DOHH2 (cell line): ENCODE measurements around the gene SLCO3A1.

ENCODE experiments used
- H3F3A ChIP-seq: fragments of 200-600 bp; sonication (generic), shearing (Covaris generic); 2 replicates; pipeline ENCODE4 v1.6.0; 2016; ENCODE audit warnings: antibody characterized with exemption, mild to moderate bottlenecking; ENCODE audit not compliant: control insufficient read depth, insufficient read depth
- H3K27ac ChIP-seq: fragments of 200-600 bp; sonication (generic); 2 replicates; pipeline ENCODE4 v1.5.1; 2014; ENCODE audit warnings: low read depth, mild to moderate bottlenecking, low read length, moderate library complexity
- H3K27me3 ChIP-seq: fragments of 200-600 bp; sonication (generic); 2 replicates; pipeline ENCODE4 v1.6.1; 2014; ENCODE audit warnings: mild to moderate bottlenecking, low read length, mixed read lengths; ENCODE audit not compliant: control insufficient read depth
- H3K36me3 ChIP-seq: fragments of 200-600 bp; sonication (generic); 2 replicates; pipeline ENCODE4 v1.6.1; 2014; ENCODE audit warnings: mild to moderate bottlenecking, low read length, moderate library complexity, mixed read lengths; ENCODE audit not compliant: control insufficient read depth
- H3K4me1 ChIP-seq: fragments of 200-600 bp; sonication (generic); 2 replicates; pipeline ENCODE4 v1.6.1; 2014; ENCODE audit warnings: mild to moderate bottlenecking, low read length, mixed read lengths; ENCODE audit not compliant: control insufficient read depth
- H3K4me2 ChIP-seq: fragments of 200-600 bp; sonication (generic); 2 replicates; pipeline ENCODE4 v1.6.0; 2014; ENCODE audit warnings: mild to moderate bottlenecking, low read length, moderate library complexity
- H3K4me3 ChIP-seq: fragments of 200-600 bp; sonication (generic); 2 replicates; pipeline ENCODE4 v1.5.1; 2014; ENCODE audit warnings: mild to moderate bottlenecking, low read length, mixed read lengths
- H3K79me2 ChIP-seq: fragments of 200-600 bp; sonication (generic); 2 replicates; pipeline ENCODE4 v1.6.1; 2014; ENCODE audit warnings: mild to moderate bottlenecking, low read length, mixed read lengths; ENCODE audit not compliant: control insufficient read depth
- H3K9me2 ChIP-seq: fragments of 200-600 bp; sonication (generic); replicated peaks from 2 replicates; pipeline ENCODE4 v1.6.1; 2014; ENCODE audit warnings: mild to moderate bottlenecking, low read length, mixed read lengths; ENCODE audit not compliant: control insufficient read depth
- H3K9me3 ChIP-seq: fragments of 200-600 bp; sonication (generic); 2 replicates; pipeline ENCODE4 v1.6.1; 2014; ENCODE audit warnings: antibody characterized with exemption, low read length, mixed read lengths; ENCODE audit not compliant: control insufficient read depth, insufficient read depth
- H4K20me1 ChIP-seq: fragments of 200-600 bp; sonication (generic); 2 replicates; pipeline ENCODE4 v1.6.0; 2014; ENCODE audit warnings: low read depth, mild to moderate bottlenecking, antibody characterized with exemption, low read length, moderate library complexity; ENCODE audit not compliant: control insufficient read depth, insufficient read depth
- EZH2phosphoT487 ChIP-seq: fragments of 200-600 bp; sonication (generic); IDR thresholded peaks from 2 replicates; pipeline ENCODE4 v1.6.1; 2017; ENCODE audit warnings: borderline replicate concordance, mild to moderate bottlenecking, antibody characterized with exemption, low read length, moderate library complexity, mixed read lengths
- TF ChIP-seq, protein P1 (sequence below): fragments of 200-600 bp; sonication (generic); IDR thresholded peaks from one replicate; pipeline ENCODE4 v1.5.1; 2014; ENCODE audit warnings: antibody characterized with exemption, mild to moderate bottlenecking, low read depth, low read length; ENCODE audit not compliant: poor library complexity, severe bottlenecking

Gene SLCO3A1

DNA sequence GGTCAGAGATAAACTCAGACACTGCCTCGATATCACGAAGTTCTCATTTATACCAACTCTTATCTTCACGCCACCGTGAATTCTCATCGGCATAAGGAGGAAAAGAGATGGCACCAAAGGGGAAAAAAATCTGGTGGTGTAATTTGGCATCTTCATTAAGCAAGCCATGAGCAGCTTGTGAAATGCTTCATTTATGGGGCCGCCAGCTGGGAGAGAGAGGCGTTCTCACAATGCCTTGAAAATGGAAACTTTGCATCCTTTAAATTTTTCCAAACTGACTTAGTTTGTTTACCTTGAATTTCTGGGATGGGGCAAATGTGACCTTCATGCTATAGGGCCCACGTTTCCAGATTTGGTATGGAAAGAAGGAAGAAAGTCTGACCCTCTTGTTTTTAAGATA lies 297.7 kb downstream of the SLCO3A1 start:
- Histone ChIP-seq H3K27me3 (no peaks in the 10 kb centered on the region), H3K9me2 (no peaks in the 10 kb centered on the region), H3K4me2 (no peak overlapping the region), H3K27ac (no peak overlapping the region), H3F3A (no peaks in the 10 kb centered on the region), H4K20me1 (no peaks in the 10 kb centered on the region), H3K4me1 (no peaks in the 10 kb centered on the region), H3K36me3 (no peaks in the 10 kb centered on the region), H3K9me3 (no peaks in the 10 kb centered on the region), H3K4me3 (no peak overlapping the region), H3K79me2 (no peaks in the 10 kb centered on the region)
- no peak for TF ChIP-seq EZH2phosphoT487

DNA sequence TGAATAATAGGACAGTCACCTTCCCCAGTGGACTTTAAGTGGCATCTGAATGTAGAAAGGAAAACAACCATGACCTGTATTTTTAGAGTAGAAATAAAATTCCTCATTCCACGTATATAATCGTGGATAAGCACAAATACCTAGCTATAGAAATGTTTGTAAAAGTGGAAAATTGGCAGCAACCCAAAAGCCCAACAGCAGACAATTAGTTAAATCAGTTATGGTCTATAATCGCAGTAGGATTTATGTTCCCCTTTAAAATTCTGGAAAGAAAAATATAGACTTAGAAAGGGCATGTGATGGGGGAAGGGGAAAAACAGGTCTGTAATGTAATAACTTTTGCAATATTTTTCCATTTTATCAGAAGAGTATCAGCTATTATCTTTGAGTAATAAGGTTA lies 298.2 kb downstream of the SLCO3A1 start:
- Histone ChIP-seq H3K79me2 (no peaks in the 10 kb centered on the region), H3K27ac (no peak overlapping the region), H3K9me3 (no peaks in the 10 kb centered on the region), H3K4me2 (no peak overlapping the region), H3K4me1 (no peaks in the 10 kb centered on the region), H3K27me3 (no peaks in the 10 kb centered on the region), H4K20me1 (no peaks in the 10 kb centered on the region), H3K9me2 (no peaks in the 10 kb centered on the region), H3K36me3 (no peaks in the 10 kb centered on the region), H3F3A (no peaks in the 10 kb centered on the region), H3K4me3 (no peak overlapping the region)
- TF ChIP-seq, protein P1, sequence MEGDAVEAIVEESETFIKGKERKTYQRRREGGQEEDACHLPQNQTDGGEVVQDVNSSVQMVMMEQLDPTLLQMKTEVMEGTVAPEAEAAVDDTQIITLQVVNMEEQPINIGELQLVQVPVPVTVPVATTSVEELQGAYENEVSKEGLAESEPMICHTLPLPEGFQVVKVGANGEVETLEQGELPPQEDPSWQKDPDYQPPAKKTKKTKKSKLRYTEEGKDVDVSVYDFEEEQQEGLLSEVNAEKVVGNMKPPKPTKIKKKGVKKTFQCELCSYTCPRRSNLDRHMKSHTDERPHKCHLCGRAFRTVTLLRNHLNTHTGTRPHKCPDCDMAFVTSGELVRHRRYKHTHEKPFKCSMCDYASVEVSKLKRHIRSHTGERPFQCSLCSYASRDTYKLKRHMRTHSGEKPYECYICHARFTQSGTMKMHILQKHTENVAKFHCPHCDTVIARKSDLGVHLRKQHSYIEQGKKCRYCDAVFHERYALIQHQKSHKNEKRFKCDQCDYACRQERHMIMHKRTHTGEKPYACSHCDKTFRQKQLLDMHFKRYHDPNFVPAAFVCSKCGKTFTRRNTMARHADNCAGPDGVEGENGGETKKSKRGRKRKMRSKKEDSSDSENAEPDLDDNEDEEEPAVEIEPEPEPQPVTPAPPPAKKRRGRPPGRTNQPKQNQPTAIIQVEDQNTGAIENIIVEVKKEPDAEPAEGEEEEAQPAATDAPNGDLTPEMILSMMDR = no peak
- TF ChIP-seq EZH2phosphoT487 = no peak

DNA sequence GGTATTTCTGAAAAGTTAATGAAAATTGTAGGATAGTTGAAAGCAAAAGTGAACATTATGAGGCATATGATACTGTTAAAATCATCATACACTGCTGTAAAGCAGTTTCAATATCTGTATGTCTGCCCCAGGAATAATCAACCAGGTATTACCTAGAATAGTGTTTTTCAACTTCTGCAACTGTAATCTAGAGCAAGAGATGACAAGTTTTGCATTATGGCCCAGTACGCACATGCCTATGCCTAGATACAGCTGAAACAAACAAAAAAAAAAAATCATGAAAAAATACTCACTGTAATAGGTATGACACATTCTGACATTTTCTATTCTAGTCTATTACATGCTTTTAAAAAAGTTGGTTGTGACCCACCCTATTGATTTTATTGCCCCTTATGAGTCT lies 299.5 kb downstream of the SLCO3A1 start:
- TF ChIP-seq, protein P1 = no peak
- no peak for TF ChIP-seq EZH2phosphoT487
- no peaks in the 10 kb centered on the region for H3F3A ChIP-seq
- no peak overlapping the region for H3K4me2 ChIP-seq
- no peaks in the 10 kb centered on the region for H3K27me3 ChIP-seq
- no peaks in the 10 kb centered on the region for H3K9me2 ChIP-seq
- no peaks in the 10 kb centered on the region for H3K36me3 ChIP-seq
- H3K4me1 ChIP-seq = no peaks in the 10 kb centered on the region
- H4K20me1 ChIP-seq = no peaks in the 10 kb centered on the region
- no peaks in the 10 kb centered on the region for H3K9me3 ChIP-seq
- H3K27ac ChIP-seq = no peak overlapping the region
- H3K79me2 ChIP-seq = no peaks in the 10 kb centered on the region
- no peak overlapping the region for H3K4me3 ChIP-seq

DNA sequence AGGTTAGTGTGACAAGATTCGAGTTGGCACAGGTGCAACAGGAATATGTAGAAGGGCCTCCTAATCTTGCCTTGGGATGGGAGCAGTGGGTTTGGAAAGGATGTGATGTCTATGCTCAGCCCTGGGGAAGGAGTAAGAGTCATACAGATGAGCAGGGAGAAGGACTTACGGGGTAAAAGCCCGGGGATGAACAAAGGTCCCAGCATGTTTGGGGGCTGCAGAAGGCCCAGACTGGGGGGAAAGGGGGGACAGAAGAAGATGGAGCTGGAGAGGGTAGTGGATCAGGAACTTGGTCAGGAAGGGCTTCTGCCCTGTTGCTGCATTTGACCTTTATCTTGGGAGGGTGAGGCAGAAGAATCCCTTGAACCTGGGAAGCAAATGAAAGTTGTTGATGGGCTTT lies 300.1 kb downstream of the SLCO3A1 start:
- Histone ChIP-seq H3K9me3 (no peaks in the 10 kb centered on the region), H3K36me3 (no peaks in the 10 kb centered on the region), H3K4me1 (no peaks in the 10 kb centered on the region), H3K4me2 (no peak overlapping the region), H3K27ac (no peak overlapping the region), H3K79me2 (no peaks in the 10 kb centered on the region), H3K4me3 (no peak overlapping the region), H3K9me2 (no peaks in the 10 kb centered on the region), H4K20me1 (no peaks in the 10 kb centered on the region), H3K27me3 (no peaks in the 10 kb centered on the region), H3F3A (no peaks in the 10 kb centered on the region)
- no peak for TF ChIP-seq EZH2phosphoT487
- TF ChIP-seq, protein P1 = no peak
